ENCODE results near the gene SORBS2.

DNA sequence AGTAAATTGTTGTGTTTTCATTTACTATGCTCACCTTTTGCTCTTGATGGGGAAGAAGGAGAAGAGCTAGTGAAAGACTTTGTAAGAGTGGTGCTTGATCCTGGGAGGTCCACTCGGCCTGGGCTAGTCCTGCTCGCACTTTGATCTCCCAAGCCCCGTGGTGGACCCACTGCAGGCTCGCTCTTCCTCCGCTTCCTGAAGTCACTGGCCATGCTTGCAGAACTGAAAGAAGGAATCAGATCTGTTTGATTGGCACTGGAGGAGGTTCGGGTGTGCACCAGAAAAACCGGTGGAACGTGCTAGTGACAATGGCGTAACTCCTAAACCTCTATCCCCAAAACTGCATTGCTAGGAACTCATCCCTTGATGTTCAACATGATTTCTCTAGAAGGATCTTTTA, 185.2 kb downstream of the SORBS2 start:
- TF ChIP-seq, protein P1, sequence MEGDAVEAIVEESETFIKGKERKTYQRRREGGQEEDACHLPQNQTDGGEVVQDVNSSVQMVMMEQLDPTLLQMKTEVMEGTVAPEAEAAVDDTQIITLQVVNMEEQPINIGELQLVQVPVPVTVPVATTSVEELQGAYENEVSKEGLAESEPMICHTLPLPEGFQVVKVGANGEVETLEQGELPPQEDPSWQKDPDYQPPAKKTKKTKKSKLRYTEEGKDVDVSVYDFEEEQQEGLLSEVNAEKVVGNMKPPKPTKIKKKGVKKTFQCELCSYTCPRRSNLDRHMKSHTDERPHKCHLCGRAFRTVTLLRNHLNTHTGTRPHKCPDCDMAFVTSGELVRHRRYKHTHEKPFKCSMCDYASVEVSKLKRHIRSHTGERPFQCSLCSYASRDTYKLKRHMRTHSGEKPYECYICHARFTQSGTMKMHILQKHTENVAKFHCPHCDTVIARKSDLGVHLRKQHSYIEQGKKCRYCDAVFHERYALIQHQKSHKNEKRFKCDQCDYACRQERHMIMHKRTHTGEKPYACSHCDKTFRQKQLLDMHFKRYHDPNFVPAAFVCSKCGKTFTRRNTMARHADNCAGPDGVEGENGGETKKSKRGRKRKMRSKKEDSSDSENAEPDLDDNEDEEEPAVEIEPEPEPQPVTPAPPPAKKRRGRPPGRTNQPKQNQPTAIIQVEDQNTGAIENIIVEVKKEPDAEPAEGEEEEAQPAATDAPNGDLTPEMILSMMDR (IDR thresholded peaks at IDR 0.05; ENCODE audit: control extremely low read depth in 1 of 3, insufficient read depth in 1 of 3, low read depth in 1 of 3, low read length in 3 of 3), result no peak
- no peak for TF ChIP-seq POLR2AphosphoS5 (IDR thresholded peaks at IDR 0.05; ENCODE audit: low read depth, low read length)
- TF ChIP-seq RXRA (IDR thresholded peaks at IDR 0.05; ENCODE audit: insufficient read depth, low read depth, low read length), result no peak
- TF ChIP-seq CHD2 (IDR thresholded peaks at IDR 0.05; ENCODE audit: low read length), result no peak
- no peak for TF ChIP-seq RAD21 (IDR thresholded peaks at IDR 0.05 in 1 of 2, conservative IDR thresholded peaks at IDR 0.05 in 1 of 2; ENCODE audit: low read depth in 2 of 2, low read length in 2 of 2)
- no peak for TF ChIP-seq GTF2F1 (IDR thresholded peaks at IDR 0.05; ENCODE audit: borderline replicate concordance, low read depth, low read length)
- no peak for TF ChIP-seq TAF1 (IDR thresholded peaks at IDR 0.05; ENCODE audit: low read depth, low read length)
- TF ChIP-seq POLR2A (IDR thresholded peaks at IDR 0.05; ENCODE audit: control extremely low read depth in 1 of 2, low read depth in 2 of 2, low read length in 2 of 2), result no peak
- TF ChIP-seq, protein P2, sequence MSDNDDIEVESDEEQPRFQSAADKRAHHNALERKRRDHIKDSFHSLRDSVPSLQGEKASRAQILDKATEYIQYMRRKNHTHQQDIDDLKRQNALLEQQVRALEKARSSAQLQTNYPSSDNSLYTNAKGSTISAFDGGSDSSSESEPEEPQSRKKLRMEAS (IDR thresholded peaks at IDR 0.05), result no peak
- no peak for TF ChIP-seq BCL11A (IDR thresholded peaks at IDR 0.05; ENCODE audit: low read depth in 2 of 2, low read length in 2 of 2)
- TF ChIP-seq KDM5A (IDR thresholded peaks at IDR 0.05; ENCODE audit: low read length), result no peak
- TF ChIP-seq CREB1 (IDR thresholded peaks at IDR 0.05), result no peak
- TF ChIP-seq EZH2 (IDR thresholded peaks at IDR 0.05; ENCODE audit: low read depth, low read length, severe bottlenecking), result no peak
- no peak for TF ChIP-seq SP1 (IDR thresholded peaks at IDR 0.05; ENCODE audit: low read depth, low read length)
